ENCODE results near the gene IFIT2. TPM values are rescaled to one million over a fixed set of nuclear protein-coding genes. Genes with fewer than 3 reads are reported as not detected.
A peak's percentile ranks its signal among the peaks of the same experiment; 100 is the strongest.
"Not testable (repeated sequence)": the region's sequence is repeated elsewhere in the genome, so short reads cannot be mapped to it uniquely, and the experiment has no call there.

IFIT2 gene, protein sequence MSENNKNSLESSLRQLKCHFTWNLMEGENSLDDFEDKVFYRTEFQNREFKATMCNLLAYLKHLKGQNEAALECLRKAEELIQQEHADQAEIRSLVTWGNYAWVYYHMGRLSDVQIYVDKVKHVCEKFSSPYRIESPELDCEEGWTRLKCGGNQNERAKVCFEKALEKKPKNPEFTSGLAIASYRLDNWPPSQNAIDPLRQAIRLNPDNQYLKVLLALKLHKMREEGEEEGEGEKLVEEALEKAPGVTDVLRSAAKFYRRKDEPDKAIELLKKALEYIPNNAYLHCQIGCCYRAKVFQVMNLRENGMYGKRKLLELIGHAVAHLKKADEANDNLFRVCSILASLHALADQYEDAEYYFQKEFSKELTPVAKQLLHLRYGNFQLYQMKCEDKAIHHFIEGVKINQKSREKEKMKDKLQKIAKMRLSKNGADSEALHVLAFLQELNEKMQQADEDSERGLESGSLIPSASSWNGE
- 4.0 TPM for total RNA-seq

DNA sequence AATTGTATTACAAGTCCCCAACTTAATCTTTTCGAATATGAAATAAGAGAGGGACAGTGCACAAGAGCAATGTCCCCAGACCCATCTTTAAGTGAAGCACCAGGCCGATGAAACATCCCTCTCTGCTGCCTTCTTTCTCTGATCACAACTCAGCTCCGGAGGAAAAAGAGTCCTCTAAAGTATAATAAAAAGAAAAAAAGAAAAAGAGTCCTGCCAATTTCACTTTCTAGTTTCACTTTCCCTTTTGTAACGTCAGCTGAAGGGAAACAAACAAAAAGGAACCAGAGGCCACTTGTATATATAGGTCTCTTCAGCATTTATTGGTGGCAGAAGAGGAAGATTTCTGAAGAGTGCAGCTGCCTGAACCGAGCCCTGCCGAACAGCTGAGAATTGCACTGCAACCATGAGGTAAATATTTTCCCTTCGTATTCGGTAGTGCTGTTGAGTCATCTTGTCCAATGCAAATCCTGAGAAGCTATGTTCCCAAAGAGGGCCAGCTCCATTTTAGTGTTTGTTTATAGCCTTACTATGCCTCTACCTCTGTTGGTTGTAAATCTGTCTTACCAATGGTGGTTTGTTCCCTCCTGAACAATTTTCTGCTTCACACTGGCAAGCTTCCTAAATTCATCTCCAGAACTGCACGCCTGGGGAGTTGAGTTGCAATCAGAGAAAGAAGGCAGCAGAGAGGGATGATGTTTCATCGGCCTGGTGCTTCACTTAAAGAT, at the start of gene IFIT2:
TSS of gene IFIT2 (plus strand) at position 326 of the 725 bp plus-strand sequence. CDS start at position 404, 78 bp downstream.
- DNase-seq (ENCODE audit: low spot score), result no peak

DNA sequence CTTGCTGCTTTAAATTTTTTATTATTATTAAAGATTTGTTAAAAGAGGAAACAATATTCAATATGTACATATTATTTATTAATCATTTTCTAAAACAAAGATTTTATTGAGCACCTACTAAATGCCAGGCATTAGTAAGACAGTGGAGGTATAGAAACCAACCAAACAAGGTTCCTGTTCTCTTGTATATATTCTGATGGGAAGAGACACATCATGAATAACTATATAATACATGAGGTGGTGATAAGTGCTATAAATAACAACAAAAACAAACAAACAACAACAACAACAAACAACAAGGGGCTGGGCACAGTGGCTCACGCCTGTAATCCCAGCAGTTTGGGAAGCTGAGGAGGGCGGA, 49.6 kb upstream of the IFIT2 start:
- DNase-seq (ENCODE audit: low spot score), result no peak

DNA sequence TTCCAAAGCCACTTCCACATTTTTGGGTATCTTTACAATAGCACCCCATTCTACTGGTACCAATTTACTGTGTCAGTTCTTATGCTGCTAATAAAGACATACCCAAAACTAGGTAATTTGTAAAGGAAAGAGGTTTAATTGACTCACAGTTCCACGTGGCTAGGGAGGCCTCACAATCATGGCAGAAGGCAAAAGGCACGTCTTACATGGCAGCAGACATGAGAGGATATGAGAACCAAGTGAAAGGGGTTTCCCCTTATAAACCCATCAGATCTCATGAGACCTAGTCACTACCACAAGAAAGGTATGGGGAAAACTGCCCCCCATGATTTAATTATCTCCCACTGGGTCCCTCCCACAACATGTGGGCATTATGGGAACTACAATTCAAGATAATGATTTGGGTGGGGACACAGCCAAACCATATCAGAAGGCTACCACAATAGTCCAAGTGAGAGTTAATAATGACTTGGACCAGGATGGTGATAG, 46.7 kb upstream of the IFIT2 start:
- DNase-seq (ENCODE audit: low spot score), result not testable (repeated sequence)

DNA sequence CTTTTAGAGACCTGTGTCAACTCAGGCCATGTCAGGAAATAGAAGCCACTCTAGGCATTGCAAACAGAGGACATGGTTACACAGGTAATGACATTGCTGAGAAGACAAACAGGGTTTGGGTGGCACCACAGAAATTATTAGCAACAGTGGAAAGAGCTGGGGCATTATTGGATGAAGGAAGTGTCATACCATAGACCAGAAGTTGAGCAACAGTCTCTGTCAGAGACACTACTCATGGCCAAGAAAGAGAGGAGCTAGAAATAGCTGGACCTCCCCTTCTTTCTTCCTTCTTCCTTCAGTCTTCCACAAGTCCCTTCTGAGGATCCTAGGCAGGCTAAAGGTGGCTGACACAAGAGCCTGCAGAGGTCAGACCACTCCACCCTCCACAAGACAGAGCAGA, 46.1 kb upstream of the IFIT2 start:
- DNase-seq (ENCODE audit: low spot score), result no peak

DNA sequence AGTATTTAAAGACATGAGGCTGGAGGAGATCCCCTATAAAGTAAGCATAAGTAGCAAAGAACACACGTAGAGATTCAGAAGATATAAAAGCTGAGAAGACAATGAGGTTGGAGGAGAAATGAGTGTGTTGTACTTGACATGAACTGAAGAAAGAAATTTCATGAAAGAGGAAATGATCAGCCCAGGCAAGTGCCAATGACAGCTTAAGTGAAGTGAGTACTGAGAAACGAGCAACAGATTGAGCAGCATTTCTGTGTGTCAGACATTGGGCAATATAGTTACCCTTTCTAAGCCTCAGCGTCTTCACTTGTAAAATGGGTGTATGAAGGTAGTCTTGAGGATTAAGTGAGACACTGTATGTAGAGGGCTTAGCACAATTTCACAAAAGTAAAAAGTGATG, 45.5 kb upstream of the IFIT2 start:
- DNase-seq (ENCODE audit: low spot score), result no peak

DNA sequence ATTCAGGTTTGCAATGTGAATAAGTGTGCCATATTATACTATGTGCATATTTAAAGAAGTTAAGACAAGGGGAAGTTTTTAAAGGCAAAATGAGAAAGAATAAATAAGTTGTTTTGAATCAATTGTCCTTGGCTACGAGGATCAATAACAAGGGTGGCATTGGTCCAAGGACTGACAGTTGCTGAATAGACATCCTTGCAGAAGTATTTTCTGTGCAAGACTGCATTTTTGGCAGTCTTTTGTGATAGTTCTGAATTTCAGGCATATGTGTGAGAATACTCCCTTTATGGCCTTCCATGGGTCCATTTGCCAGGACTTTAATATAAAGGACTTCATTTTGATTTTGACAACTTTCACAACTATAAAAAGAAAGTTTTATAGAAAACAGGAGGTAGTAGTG, 44.9 kb upstream of the IFIT2 start:
- DNase-seq (ENCODE audit: low spot score), result no peak

DNA sequence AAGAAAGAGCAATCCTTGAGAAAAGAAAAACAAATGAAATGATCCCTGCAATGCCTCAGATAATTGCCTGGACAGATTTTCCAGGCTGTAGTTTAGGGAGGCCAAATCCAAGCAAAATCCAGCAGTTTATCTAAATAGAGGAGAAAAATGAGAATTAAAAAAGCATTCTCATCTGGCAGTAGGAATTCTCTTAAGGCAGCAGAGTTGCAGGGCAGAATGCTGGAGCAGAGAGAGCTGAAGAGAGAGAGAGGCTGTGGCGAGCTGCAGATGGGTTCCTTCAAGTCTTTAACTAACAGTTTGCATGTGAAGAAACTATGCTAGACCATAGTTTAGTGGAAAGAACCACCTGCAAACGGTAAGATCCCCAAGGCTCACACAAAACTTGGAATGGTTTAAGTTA, 44.3 kb upstream of the IFIT2 start:
- DNase-seq (ENCODE audit: low spot score), result no peak

DNA sequence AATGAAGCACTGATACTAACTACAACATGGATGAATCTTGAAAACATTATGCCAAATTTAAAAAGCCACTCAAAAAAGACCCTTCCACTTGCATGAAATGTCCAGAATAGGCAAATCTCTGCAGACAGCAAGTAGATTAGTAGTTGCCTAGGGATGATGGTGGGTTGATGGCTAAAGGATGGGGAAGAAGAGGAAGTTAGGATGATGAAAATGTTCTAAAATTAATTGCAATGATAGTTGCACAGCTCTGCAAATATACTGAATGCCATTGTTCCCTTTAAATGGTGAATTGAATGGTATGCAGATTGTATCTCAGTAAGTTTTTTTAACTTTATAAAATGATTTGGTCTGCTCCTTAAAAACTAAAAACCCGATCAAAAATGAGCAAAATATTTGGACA, 43.0 kb upstream of the IFIT2 start:
- no peak for DNase-seq (ENCODE audit: low spot score)

DNA sequence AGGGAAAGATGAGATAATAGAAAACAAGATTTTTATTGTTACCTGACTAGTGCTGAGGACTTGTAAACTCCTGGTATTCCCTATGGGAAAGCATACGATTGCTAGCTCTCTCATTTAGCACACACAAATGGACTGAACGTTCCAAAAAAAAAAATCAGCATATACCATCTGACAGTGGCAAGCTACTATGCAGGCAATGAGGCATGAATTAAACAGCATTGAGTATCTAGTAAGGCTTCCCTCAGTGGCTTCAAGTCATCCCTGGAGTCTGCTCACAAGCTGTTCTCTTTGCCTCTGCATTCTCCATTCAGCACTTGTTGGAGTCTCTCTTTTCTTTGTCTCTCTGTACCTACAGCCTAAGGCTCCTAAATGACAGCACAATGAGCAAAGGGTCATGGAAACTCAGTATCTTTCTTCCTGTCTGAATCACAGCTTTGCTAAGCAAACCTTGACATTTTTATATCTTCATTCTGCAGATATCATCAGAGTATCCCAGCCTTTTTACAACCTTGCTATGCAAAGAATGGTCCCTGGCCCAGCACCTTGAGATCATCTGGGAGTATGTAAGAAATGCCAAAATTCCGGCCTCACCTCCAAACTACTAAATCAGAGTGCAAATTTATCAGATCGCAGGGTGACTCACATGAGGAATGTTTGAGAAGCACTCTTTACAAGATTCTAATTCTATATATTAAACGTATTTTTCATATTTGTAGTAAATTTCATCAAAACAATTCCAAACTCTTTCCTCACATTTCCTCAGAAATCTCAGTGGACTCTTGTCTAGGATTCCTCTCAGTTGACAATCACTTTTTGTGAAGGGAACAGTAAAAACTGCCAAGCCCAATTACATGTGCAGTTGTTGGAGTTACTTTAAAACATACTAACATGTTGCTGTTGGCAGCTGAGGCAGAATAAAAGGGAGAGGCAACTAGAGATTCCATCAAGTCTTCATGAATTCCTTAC, 39.5 kb upstream of the IFIT2 start:
- DNase-seq (ENCODE audit: low spot score), result no peak

DNA sequence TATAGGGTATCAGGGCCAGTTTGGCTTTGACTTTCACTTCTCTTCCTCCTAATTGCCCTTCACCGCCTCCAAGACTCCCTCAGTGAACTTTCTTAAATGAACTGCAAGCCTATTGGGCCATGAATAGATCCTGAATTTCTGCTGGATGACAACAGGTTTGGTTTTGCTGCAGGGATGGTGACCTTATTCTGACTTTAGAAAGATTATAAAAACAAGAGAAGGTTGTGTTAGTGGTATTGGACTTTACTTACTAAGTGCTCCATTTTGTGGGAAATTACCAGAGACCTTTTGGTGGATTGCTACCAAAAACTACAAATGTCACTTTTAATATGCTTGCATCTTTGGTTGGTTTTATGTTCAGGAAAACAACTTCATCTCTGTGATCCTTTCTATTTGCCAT, 38.8 kb upstream of the IFIT2 start:
- DNase-seq (ENCODE audit: low spot score), result no peak

DNA sequence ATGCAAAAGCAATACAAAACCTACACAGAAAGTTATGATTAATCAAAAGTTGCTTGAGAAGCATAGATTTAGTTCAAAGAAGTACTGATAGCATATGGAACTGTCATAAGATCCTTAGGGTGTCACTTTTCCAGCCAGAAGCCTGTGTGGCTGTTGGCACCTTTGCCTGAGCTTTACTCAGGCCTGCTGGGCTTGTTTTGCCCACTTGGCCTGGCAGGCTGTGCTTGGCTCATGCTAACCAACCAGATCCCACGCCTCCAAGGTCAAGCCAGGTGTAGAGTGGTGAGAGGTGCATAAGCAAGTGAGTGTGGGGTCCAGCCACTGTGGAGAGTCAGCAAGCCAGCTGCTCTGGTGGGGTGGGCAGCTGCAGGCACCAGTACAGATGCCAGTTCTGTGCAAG, 38.3 kb upstream of the IFIT2 start:
- DNase-seq (ENCODE audit: low spot score), result no peak

DNA sequence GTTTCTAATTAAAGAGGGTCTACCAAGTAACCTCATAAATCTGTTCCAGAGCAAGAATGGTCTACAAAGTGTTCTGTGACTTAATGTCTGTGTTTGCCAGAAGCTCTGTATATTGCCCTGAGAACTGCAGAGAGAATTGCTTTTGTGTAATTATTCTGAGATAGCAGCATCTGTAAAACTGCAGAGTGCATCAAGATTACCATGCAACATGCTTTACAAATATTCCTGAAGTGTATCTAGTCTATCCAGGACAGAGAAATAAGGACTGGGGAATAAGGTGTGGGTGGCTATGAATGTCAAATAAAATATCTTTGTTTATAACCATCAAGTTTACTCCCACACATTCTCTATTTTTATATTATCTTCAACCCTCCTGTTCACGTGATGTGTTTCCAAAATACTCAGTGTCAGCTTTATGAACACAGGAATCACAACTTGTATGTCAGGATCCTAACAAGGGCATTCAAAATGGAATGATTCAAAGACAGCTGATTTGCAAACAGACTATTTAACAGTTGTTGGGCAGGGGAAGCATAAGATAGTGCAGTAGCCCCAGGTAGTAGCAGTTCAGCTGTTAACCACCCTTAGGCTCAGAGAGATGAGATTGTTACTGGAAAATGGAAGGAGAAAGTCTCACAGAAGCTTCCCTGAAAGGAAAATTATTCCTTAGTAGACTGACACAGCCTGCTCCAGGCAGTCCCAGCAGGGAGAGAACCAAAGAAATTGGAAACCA, 35.0 kb upstream of the IFIT2 start:
- no peak for DNase-seq (ENCODE audit: low spot score)

DNA sequence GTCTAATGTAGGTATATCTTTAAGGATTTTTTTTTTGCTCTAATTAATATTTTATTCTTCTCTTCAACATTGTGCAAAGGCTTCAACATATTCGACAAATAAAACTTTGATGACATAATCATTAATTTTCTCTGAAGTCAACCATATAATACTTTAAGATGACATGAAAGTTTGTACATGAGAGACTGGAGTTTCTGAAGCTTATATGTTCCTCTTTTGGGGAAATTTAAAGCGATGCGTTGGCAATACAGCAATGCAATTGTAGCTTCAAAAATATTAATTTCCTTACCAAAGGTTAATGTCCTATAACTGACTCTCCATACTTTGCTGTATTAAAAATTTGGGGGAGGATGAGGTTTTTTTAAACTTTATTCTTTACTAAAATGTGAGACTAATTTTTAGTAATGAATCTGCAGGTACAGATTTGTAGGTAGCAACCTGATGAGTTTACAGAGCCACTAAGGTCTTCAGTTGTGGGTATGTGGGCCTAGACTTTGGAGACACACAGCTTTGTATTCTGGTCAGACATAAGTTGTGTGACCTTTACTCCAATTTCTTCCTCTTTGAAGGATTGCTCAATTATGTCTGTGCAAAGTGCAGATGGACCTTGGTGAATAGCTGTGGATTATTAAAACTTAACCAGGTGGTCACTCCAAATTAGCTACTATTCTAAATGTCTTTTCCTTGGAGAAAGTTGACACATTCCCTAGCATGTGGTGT, 32.3 kb upstream of the IFIT2 start:
- DNase-seq (ENCODE audit: low spot score), result no peak

DNA sequence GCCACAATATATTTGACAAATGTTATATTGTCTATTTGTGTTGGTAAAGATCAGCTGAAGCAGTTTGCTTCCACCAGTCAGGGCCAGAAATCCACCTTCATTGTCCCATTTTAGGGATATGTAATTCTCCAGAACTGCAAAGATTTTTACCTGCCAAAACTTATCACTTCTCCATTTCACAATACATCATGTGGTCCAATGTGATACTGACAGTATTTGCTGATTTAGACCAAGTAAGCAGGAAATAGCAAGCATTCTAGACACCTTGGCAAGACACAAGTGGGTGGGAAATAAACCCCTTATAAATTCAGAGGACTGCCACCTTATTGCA, 31.7 kb upstream of the IFIT2 start:
- DNase-seq (ENCODE audit: low spot score), result no peak

DNA sequence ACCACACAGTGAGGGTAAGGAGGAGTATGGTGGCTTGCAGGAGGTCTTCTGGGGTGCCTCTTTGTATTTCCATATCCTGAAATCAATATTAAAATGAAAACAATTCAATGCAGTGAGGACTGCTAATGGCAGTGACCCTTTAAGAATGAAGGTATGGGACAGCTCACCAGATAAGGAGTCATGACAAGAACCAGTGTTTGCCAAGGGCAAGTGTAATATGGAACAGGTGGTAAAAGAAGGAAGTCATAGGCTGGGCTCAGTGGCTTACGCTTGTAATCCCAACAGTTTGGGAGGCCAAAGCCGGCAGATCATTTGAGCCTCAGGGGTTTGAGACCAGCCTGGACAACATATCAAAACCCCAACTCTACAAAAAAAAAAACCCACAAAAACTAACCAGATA, 30.3 kb upstream of the IFIT2 start:
- DNase-seq (ENCODE audit: low spot score), result no peak

DNA sequence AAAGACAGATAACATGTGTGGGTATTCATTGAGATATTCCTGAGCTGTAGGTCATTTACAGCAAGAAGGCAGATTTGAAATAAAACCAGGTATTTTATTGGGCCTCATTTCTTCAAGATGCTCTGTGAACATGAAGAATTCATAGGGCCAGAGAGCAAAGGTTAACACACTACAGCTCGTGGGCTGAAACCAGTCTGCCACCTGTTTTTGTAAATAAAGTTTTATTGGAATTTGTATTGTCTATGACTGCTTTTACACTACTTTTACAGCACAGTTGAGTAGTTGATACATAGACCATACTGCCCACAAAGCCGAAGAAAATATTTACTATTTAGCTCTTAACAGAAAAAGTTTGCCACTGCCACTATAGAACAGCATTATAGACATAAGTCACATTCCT, 28.2 kb upstream of the IFIT2 start:
- DNase-seq (ENCODE audit: low spot score), result no peak

DNA sequence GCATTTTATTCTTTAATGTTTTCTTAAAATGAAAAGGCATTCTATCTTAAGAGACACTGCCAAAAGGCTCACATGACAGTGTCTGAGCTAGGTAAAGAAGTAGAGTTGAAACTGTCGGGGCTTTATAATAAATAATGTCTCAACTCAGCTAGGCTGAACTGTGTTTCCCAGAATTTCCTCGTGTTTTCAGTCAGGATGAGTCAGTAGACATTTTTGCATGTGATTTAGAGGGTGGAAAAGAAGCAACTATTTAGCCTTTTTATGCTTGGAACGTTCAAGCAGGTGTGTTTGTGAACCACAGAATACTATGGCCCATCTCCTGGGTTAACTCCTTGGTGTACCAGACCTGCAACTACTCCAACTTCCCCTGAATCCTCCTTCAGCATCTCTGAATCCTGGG, 26.9 kb upstream of the IFIT2 start:
- no peak for DNase-seq (ENCODE audit: low spot score)

DNA sequence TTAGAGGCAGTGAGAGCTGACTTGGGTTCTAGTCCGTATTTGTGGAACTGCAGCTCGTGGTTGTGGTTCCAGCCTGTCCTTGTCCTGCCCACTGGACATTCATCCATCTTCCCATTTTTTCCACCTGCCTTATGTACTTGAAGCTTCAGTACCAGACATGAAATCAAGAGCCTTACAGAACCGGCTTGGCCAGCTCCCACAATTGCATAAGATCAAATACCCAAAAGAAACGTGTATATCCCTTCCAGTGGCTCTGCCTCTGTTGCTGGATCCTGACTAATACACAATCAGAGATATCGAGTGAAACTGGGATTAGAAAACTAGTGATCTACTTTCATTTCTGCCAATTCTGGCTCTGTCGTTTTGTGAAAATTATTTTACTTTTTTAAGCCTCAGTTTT, 26.5 kb upstream of the IFIT2 start:
- no peak for DNase-seq (ENCODE audit: low spot score)

DNA sequence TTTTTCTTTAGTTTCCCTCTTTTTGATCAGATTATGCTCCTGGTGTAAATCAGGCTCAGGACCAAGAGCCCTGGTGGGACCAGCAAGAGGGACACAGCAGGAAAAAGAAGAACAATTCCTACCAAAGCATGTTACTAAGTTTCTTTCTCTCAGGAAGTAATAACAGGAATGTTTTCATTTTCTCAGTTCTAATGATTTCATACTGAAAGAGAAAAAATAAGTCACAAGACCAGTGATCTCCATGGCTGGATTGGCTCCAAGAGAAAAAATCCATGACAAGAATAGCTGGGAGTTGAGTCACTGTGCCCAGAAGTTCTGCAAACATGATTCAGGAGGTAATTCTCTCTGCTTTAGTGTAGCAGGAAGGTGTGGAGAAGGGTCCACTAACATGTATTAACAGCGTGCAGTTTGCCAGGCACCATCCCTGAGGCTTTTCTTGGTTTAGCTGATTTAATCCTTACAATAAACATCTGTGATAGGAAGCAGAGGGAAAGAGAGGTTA, 23.8 kb upstream of the IFIT2 start:
- DNase-seq (ENCODE audit: low spot score), result peak; percentile 75

DNA sequence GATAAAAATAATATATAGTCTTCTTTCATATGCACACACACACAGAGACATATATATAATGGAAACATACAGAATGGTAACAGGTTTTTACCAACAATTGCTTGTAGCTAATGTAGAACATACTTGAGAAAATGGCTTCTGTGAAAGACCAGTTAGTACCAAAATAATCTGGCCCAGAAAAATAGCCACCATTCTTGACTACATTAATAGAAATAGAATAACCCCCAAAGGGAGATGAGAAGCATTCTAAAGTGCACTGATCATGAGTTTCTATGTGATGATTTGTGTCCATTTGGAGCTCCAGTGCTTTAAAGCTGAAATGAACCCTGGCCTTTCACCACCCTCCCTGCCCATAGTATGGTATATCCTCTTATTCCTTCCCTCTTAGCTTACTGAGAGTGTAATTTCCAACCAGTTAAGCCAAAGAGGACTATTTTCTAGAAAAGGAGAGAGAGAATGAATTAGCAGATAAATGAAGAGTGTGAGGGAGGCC, 22.9 kb upstream of the IFIT2 start:
- no peak for DNase-seq (ENCODE audit: low spot score)
